DMS 273 (cell line): ENCODE data around the gene RNF144B.
A peak's percentile ranks its signal among the peaks of the same experiment; 100 is the strongest.

Experiments
- DNase-seq: peaks from one replicate; lab custom pipeline; 2025; ENCODE audit not compliant: unreplicated experiment; lab: John Stamatoyannopoulos, UW

Gene RNF144B

DNA sequence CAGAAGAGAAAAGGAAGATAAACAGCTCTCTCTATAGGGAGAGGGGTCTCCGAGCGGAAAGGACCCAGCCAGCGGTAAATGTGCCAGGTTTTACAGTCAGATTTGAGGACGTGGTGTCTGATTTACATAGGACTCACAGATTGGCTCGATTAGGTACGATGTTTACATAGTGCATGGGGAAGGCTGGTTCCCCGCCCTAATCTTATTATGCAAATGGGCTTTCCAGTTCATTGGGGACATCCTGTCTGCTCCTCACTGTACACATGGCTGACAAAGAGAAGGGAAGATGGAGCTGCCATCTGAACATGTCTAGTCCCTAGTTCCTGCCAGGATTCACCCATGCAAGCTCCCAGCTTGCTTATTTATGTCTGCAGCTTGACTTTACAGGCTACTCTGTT, 119.9 kb downstream of the RNF144B start:
- DNase-seq, result no peak

GRCh38 chr6:18507561-18507960, 120.4 kb downstream of the RNF144B start:
- no peak for DNase-seq

GRCh38 chr6:18509871-18510643, 122.9 kb downstream of the RNF144B start:
- DNase-seq, result no peak

DNA sequence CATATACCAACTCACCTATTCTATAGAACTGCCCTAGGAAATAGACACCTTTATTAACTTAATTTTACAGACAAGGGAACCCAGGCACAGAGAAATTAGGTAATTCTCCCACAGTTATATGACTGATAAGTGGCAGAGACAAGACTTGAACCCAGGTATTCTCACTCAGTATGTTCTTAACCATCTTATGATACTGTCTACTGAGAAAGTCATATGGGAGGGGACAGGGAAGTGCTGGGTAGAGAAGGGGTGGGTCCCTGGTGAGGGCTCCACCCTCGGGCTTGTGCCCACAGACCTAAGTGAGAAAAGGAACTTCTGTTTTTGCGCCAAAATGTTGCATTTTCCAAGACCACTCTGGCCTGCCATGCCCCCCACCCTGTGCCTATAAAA, 123.5 kb downstream of the RNF144B start:
- DNase-seq, result no peak

- peak; percentile 8 for DNase-seq
Observed at GRCh38 chr6:18511211-18511610, 124.1 kb downstream of the RNF144B start.

- DNase-seq, result no peak
Observed at GRCh38 chr6:18513253-18513798, 126.2 kb downstream of the RNF144B start.

DNA sequence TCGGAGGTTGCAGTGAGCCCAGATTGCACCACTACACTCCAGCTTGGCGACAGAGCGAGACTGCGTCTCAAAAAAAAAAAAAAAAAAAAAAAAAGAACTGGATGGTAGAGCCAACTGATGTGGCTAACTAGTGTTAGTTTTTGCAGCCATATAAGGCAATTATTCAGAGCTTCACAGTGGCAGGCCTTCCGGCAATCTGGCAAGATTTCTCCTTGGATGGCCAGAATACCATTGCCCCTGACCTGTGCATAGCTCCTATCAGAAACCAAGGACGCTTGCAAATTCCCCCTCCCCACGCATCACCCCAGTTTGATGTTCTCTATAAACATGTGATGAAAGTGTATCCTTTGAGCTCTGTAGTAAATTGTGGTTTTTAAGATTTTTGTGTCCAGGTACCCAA, 127.0 kb downstream of the RNF144B start:
- no peak for DNase-seq

- no peak for DNase-seq
Observed at GRCh38 chr6:18515767-18516166, 128.6 kb downstream of the RNF144B start.
